GM03348 (cell line): ENCODE results near the gene TMPRSS11F.
"Not testable (repeated sequence)": the region's sequence is repeated elsewhere in the genome, so short reads cannot be mapped to it uniquely, and the experiment has no call there.

Experiments
- DNase-seq: peaks from one replicate; pipeline ENCODE4 v3.0.0; 2012; ENCODE audit warnings: low spot score

Gene TMPRSS11F

DNA sequence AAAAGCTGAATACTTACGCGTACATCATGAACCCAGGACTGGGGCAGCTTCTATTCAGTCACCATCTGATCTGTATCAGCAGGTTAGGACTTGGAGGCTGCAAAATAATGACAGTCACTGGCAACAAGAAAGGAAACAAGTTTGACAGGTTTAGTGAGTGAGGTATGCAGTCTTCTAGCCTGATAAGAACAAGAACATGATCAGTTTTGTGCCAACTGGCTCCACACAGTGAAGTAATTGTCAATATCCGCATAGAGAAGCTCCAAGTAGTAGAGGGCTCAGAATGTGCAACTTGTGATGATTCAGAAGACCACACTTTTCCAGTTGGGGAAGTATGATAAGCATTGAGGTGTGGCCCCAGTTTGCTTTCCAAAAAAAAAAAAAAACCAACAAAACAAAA lies at the start of gene TMPRSS11F:
TMPRSS11F (minus strand) TSS at position 77 of the 400 bp plus-strand sequence; CDS start at position 28, 49 bp downstream.
- DNase-seq = no peak

DNA sequence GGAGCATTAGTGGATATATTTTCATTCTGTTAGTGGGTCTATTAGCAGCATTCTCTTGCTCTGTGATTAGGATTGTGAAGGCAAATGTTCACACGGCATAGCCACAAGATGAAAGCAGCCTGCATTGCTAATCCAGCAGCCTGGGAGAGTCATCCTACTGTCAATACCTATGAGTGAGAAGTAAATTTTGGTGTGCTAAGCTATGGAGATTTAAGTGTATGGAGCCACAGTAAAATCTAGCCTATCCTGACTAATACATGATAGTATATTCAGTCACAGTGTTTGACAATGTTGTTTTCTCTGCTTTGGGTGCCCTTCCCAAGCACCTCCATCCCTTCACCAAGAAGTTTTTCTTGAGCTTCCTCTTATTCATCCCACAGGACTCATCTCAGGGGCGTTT lies 47.2 kb upstream of the TMPRSS11F start:
- no peak for DNase-seq

- DNase-seq = no peak
These were observed 46.8 kb upstream of the TMPRSS11F start for GRCh38 chr4:68176500-68176899.

DNA sequence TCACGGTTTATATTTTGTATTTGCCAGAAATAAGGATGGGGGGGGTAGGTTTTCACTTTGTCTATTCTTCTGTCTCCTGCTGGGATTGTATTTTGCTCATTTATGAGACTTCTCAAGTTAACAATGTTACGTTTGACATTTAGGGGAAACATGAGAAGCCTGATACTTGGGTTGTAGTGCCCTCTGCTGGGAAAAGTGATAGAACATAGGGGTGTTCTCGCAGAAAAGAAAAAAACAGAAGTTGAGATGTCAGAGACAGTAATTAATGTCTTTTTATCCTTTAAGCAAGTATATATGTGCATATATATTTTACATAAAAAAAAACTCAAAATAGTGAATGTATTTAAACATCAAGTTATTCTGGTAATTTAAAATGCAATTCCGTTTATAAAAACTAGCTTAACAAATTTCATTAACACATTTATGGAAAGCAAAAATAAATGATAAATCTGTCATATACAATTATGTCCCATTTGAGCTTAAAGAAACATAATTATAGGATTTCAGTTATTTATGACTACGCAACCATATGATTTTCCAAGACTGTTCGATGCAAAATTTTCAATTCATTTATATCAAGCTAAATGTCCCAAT lies 46.0 kb upstream of the TMPRSS11F start:
- DNase-seq = peak; percentile 69

GRCh38 chr4:68174389-68174788 lies 44.7 kb upstream of the TMPRSS11F start:
- not testable (repeated sequence) for DNase-seq

DNA sequence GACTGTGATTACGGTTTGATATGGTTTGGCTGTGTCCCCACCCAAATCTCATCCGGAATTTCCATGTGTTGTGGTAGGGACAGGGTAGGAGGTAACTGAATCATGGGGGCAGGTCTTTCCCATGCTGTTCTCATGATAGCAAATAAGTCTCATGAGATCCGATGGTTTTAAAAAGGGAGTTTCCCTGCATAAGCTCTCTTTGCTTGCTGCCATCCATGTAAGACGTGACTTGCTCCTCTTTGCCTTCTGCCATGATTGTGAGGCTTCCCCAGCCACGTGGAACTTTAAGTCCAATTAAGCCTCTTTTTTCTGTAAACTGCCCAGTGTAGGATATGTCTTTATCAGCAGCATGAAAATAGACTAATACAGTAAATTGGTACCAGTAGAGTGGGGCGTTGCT lies 42.5 kb upstream of the TMPRSS11F start:
- not testable (repeated sequence) for DNase-seq

GRCh38 chr4:68167706-68168105 lies 38.0 kb upstream of the TMPRSS11F start:
- no peak for DNase-seq

GRCh38 chr4:68167166-68167565 lies 37.5 kb upstream of the TMPRSS11F start:
- no peak for DNase-seq

- DNase-seq = no peak
These were observed 34.1 kb upstream of the TMPRSS11F start for GRCh38 chr4:68163754-68164153.

DNA sequence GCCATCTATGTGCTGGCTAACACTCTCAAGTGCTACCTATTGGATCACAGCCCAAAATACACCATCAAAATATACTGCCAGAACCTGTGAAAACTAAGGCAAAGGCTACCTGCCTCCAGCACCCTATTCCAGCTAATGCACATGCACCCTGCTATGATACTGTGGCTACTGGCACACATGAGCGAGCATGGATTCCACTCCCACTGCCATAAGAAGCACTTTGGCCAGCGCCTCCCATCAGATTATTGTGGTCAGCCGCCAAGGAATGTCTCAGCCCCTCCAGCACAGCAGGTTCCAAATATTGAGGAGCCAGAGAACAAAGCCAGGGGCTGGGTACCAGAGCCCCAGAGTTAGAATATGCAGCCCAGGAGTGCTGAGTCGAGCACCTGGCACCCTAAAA lies 32.5 kb upstream of the TMPRSS11F start:
- DNase-seq = no peak

- no peak for DNase-seq
These were observed 22.7 kb upstream of the TMPRSS11F start for GRCh38 chr4:68152411-68152810.

DNA sequence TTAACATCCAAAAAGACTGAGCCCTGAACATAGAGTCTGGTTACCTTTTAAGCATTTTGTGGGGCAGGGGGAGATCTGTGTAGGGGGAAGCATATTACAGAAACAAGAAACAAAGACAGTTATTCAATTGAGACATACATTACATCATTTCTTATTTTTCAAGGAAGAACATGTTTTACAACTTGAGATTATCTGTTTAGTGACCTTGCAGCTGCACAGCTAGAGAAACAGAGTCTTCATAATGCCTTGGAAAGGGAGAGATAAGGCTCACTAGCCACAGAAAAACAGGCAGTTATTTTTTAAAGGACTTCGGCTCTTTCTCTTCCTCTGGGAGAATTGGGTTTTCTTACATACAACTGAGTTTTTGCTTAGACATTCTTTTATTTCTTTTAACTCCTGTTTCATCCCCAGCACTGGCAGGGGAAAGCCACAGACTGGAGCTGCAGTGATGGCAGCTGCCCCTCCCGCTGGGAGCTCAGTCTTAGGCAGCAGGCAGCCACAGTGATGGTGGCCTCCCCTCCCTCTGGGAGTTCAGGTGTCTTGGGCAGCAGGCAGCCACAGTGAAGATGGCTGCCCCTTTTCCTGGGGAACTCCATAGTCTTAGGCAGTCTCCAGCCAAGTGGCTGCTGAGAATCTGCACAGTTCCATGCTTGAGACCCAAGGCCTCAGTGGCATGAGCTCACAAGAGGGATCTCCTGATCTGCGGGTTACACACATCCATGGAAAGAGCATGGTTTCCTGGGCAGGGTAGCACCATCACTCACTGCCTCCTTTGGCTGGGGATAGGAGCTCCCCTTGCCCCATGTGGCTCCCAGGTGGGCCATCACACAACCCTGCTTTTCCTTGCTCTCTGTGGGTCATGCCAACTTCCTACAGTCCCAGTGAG lies 19.4 kb upstream of the TMPRSS11F start:
- DNase-seq = no peak

DNA sequence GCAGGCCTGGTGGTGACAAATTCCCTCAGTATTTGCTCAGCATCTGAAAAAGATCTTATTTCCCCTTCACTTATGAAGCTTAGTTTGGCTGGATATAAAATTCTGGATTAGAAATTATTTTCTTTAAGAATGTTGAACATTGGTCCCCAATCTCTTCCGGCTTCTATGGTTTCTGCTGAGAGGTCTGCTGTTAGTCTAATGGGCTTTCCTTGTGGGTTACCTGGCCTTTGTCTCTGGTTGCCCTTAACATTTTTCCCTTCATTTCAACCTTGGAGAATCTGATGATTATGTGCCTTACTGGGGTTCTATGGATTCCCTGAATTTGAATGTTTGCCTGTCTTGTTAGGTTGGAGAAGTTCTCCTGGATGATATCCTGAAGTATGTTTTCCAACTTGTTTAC lies 17.4 kb upstream of the TMPRSS11F start:
- DNase-seq = no peak

DNA sequence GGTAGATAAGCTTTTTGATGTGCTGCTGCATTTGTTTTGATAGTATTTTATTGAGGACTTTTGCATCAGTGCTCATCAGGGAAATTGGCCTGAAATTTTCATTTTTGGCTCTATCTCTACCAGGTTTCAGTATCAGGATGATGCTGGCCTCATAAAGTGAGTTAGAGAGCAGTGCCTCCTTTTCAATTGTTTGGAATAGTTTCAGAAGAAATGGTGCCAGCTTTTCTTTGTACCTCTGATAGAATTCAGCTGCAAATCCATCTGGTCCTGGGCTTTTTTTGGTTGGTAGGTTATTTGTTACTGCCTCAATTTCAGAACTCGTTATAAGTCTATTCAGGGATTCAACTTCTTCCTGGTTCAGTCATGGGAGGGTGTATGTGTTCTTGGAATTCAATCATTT lies 15.6 kb upstream of the TMPRSS11F start:
- no peak for DNase-seq

DNA sequence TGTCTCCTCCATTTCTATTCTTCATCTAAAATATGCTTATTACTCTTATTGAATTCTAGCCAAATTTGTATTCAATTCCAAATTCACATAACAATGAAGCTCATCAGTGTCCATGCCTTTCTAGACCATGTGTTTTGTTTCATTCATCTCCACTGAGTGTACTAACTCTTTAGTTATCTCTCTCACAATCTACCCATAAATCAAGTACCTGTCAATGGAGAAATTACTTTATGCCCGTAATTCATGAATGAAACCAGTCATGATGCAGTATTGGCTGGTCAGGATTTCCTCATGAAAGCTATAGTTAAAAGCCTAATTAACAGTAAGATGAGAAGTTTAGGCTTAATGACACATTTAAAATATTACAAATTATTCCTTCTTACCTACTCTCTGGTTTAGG lies 12.2 kb upstream of the TMPRSS11F start:
- no peak for DNase-seq

- DNase-seq = no peak
These were observed 2.7 kb upstream of the TMPRSS11F start for GRCh38 chr4:68132342-68132741.

DNA sequence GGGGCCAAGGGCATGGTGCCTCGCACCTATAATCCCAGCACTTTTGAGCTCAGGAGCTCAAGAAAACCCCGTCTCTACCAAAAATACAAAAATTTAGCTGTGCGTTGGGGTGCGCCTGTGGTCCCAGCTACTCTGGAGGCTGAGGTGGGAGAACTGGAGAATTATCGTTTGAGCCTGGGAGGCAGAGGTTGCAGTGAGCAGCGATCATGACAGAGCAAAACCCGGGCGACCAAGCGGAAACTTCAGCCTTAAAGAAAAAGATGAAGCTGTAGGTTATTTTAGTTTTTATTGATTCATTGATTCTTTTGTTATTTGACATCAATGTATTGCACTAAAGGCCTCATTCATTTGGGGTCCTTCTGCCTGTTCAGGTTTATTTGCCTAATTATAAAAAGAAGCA lies 5.4 kb downstream of the TMPRSS11F start:
- DNase-seq = no peak

DNA sequence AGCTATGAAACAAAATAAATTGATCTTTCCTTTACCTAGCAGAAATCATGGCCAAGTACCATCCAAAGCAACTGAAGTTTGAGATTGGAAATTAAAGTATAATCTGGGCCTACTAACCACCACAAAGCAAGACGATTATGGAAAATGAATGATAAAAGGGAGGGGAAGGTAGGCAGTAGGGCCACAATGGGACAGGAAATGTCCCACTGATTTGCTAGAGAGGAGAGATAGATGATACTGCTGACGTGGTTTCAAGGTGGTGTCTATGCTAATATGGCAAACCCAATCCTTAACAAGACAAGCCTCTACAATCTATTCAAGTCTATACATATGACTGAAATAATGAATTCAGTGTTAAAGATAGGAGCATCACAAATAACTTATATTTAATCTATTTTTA lies 6.1 kb downstream of the TMPRSS11F start:
- DNase-seq = no peak

DNA sequence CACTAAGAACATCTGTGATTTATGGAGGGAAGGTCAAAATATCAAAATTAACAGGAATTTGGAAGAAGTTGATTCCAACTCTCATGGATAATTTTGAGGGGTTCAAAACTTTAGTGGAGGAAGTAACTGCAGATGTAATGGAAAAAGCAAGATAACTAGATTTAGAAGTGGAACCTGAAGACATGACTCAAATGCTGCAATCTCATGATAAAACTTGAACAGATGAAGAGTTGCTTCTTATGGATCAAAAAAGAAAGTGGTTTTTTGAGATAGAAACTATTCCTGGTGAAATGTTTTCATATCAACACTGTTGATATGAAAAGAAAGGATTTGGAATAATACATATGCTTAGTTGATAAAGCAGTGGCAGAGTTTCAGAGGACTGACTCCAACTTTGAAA lies 9.7 kb downstream of the TMPRSS11F start:
- no peak for DNase-seq

DNA sequence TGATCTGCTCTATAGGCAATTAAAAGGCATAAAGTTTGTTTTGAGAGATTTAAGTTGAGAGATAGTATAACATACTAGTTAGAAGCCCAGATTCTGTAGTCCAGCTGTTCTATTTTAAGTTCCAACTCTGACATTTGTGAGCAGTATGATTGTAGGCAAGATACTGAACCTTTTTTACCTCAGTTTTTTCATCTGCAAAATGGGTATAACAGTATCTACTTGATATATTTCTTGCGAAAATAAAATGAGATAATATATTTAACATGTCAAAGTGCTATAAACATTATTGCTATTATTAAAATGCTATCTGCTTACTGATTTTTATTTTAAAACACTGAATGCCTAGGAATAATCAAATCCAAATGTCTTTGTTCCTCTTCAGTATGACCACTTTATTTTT lies 19.2 kb downstream of the TMPRSS11F start:
- DNase-seq = no peak

- no peak for DNase-seq
These were observed 19.8 kb downstream of the TMPRSS11F start for GRCh38 chr4:68109868-68110267.

DNA sequence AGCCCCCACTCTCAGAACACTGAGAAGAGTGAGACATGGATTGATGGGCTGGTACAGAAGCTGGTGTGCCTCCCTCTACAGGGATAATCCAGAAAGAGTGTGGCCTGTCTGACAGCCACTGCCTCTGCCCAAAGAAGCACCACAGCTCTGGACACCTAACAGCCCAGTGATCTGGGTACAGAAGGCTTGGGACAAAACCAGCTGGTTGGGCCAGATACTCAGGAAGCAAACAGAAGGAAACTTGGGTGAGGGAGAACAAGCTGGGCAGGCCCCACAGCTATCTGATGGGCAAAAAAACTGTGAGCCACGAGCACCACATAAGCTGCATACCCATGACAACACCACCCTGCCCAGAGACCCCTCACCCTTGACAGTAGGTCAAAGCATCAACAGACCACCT lies 46.9 kb downstream of the TMPRSS11F start:
- no peak for DNase-seq

DNA sequence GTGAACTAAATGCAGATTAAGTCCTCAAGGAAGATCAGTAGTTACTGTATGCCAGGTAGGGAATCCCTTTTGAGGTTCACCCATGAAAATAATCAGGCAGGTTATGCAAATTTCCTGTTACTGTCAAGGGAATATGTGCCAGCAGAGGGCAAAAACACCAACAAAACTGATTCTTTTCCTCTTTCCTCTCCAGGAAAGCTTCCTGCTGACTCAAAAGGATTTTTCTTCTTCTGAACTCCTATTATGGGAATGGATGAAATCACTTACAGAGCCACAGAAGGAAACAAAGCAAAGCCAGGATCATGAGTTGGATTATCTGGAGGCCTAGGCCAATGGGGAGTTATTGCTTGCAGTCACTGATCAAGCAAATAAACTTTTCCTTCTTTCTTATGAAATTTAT lies 49.7 kb downstream of the TMPRSS11F start:
- no peak for DNase-seq

DNA sequence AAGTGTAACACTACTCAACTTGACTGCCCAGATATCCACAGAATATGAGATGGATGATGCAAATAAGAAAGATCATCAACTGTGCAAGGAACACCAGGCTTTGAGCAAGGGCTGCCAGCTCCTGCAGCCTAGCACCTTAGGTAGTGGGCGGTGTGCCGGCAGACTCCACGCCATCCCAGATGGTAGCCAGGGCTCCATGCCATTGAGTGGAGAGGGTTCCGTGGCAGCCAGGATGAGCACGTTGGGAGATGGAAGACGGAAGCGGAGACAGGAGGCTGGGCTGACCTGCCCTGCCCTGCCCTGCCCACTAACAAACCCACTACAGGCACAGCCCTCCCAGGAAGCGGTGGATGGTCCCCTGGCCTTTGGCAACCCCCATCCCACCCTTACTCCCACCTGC lies 51.9 kb downstream of the TMPRSS11F start:
- no peak for DNase-seq
